PC-3 (cell line): ENCODE data around the gene IRF9.

Experiments
- EZH2 ChIP-seq: fragments of 300-600 bp; sonication (generic); IDR thresholded peaks from one replicate; pipeline ENCODE4 v1.6.1; 2017; ENCODE audit warnings: antibody characterized with exemption, mild to moderate bottlenecking, low read length; ENCODE audit not compliant: unreplicated experiment
- EZH2phosphoT487 ChIP-seq: fragments of 300-600 bp; sonication (generic); IDR thresholded peaks from 2 replicates; pipeline ENCODE4 v1.6.1; 2018; ENCODE audit warnings: mild to moderate bottlenecking, antibody characterized with exemption, low read length, borderline replicate concordance
- TF ChIP-seq, protein P1 (sequence below): fragments of 300-600 bp; sonication (generic); conservative IDR thresholded peaks from 2 replicates; pipeline ENCODE4 v1.5.1; 2017; ENCODE audit warnings: antibody characterized with exemption, low read depth, mild to moderate bottlenecking, low read length

DNA sequence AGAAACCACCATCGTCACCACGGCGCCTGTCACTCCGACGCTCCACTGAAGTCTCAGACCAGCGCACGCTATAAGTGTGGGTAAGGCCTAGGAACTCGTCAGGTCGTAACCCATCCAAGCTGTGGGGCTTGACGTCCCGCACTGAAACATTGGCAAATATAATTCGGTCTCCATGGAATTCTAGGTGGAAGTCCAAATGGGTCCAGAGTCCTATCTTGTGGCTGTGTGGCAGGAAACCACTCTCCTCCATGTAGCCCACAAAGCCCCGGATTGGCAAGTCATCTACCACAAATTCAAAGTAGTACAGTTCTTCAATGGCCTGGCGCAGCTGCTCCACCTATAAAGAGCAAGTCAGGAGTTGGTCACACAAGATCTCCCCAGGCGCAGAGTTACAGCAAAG, 31.9 kb downstream of the IRF9 start:
- no peak for TF ChIP-seq EZH2
- TF ChIP-seq, protein P1, sequence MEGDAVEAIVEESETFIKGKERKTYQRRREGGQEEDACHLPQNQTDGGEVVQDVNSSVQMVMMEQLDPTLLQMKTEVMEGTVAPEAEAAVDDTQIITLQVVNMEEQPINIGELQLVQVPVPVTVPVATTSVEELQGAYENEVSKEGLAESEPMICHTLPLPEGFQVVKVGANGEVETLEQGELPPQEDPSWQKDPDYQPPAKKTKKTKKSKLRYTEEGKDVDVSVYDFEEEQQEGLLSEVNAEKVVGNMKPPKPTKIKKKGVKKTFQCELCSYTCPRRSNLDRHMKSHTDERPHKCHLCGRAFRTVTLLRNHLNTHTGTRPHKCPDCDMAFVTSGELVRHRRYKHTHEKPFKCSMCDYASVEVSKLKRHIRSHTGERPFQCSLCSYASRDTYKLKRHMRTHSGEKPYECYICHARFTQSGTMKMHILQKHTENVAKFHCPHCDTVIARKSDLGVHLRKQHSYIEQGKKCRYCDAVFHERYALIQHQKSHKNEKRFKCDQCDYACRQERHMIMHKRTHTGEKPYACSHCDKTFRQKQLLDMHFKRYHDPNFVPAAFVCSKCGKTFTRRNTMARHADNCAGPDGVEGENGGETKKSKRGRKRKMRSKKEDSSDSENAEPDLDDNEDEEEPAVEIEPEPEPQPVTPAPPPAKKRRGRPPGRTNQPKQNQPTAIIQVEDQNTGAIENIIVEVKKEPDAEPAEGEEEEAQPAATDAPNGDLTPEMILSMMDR = no peak
- no peak for TF ChIP-seq EZH2phosphoT487
